HG03571 (cell line): ENCODE measurements around the gene FSD2.
"Not testable (repeated sequence)": the region's sequence is repeated elsewhere in the genome, so short reads cannot be mapped to it uniquely, and the experiment has no call there.

Experiments
- ATAC-seq: cut with Tn5 transposase; IDR thresholded peaks from one replicate; pipeline ENCODE4 v1.9.1; 2021; ENCODE audit not compliant: unreplicated experiment

The FSD2 gene

GRCh38 chr15:82830427-82831173 lies 24.7 kb upstream of the FSD2 start:
- no peak for ATAC-seq

- ATAC-seq, result no peak
Observed at GRCh38 chr15:82829234-82829633, 23.4 kb upstream of the FSD2 start.

- no peak for ATAC-seq
Observed at GRCh38 chr15:82828075-82828474, 22.2 kb upstream of the FSD2 start.

GRCh38 chr15:82823049-82823448 lies 17.2 kb upstream of the FSD2 start:
- no peak for ATAC-seq

- not testable (repeated sequence) for ATAC-seq
Observed at GRCh38 chr15:82821851-82822250, 16.0 kb upstream of the FSD2 start.

GRCh38 chr15:82821396-82821795 lies 15.5 kb upstream of the FSD2 start:
- ATAC-seq, result not testable (repeated sequence)

- no peak for ATAC-seq
Observed at GRCh38 chr15:82820128-82820527, 14.3 kb upstream of the FSD2 start.

GRCh38 chr15:82812994-82813393 lies 7.1 kb upstream of the FSD2 start:
- ATAC-seq, result no peak

- no peak for ATAC-seq
Observed at GRCh38 chr15:82810890-82811426, 5.1 kb upstream of the FSD2 start.

GRCh38 chr15:82810061-82810889 lies 4.4 kb upstream of the FSD2 start:
- peak; percentile 3 for ATAC-seq

- peak; percentile 76 for ATAC-seq
Observed at GRCh38 chr15:82809308-82810060, 3.6 kb upstream of the FSD2 start, which contains the start of gene WHAMM. WHAMM (plus strand) TSS chr15:82809628; CDS start chr15:82809727, 99 bp downstream.

- no peak for ATAC-seq
Observed at GRCh38 chr15:82808634-82809041, 2.8 kb upstream of the FSD2 start.

GRCh38 chr15:82807920-82808633 lies 2.2 kb upstream of the FSD2 start:
- no peak for ATAC-seq

GRCh38 chr15:82804575-82804949 lies 1.3 kb downstream of the FSD2 start:
- ATAC-seq, result no peak

- ATAC-seq, result no peak
Observed at GRCh38 chr15:82803793-82804574, 1.9 kb downstream of the FSD2 start.

- ATAC-seq, result no peak
Observed at GRCh38 chr15:82802497-82802896, 3.4 kb downstream of the FSD2 start.

- ATAC-seq, result no peak
Observed at GRCh38 chr15:82799183-82799841, 6.6 kb downstream of the FSD2 start.

GRCh38 chr15:82798531-82799166 lies 7.2 kb downstream of the FSD2 start:
- no peak for ATAC-seq

GRCh38 chr15:82798104-82798503 lies 7.8 kb downstream of the FSD2 start:
- no peak for ATAC-seq
